Subcutaneous adipose tissue (tissue), 4 donors: ENCODE measurements around the gene CPHXL. TPM values are rescaled to one million over a fixed set of nuclear protein-coding genes. Genes with fewer than 3 reads are reported as not detected.

Experiments used
- CTCF ChIP-seq: fragments of 450-650 bp; IDR thresholded peaks from one replicate; pipeline ENCODE4 v1.5.1; 2016; ENCODE audit warnings: low read depth, mild to moderate bottlenecking, control low read depth, antibody characterized with exemption, moderate library complexity
- total RNA-seq, 4 donors: library from RNA; depleted of rRNA; stranded (reverse); fragments of >200 nt; gene quantifications; one replicate each; pipeline ENCODE4 v1.1.0, GENCODE V29; 2016

Gene CPHXL
- total RNA-seq, 4 donors from 2014 or later, result not detected

- no peak for TF ChIP-seq CTCF
Measured at GRCh38 chr16:75760018-75760519, 33.8 kb upstream of the CPHXL start.

- no peak for TF ChIP-seq CTCF
Measured at GRCh38 chr16:75758215-75758614, 31.9 kb upstream of the CPHXL start.

- TF ChIP-seq CTCF, result no peak
Measured at GRCh38 chr16:75754141-75754540, 27.9 kb upstream of the CPHXL start.

- TF ChIP-seq CTCF, result no peak
Measured at GRCh38 chr16:75750528-75750927, 24.2 kb upstream of the CPHXL start.

GRCh38 chr16:75746359-75746758 lies 20.1 kb upstream of the CPHXL start:
- TF ChIP-seq CTCF, result no peak

- no peak for TF ChIP-seq CTCF
Measured at GRCh38 chr16:75745823-75746222, 19.5 kb upstream of the CPHXL start.

GRCh38 chr16:75745242-75745641 lies 19.0 kb upstream of the CPHXL start:
- no peak for TF ChIP-seq CTCF
